ENCODE measurements around the gene FMO5.
"Not testable (repeated sequence)": the region's sequence is repeated elsewhere in the genome, so short reads cannot be mapped to it uniquely, and the experiment has no call there.

Gene FMO5

DNA sequence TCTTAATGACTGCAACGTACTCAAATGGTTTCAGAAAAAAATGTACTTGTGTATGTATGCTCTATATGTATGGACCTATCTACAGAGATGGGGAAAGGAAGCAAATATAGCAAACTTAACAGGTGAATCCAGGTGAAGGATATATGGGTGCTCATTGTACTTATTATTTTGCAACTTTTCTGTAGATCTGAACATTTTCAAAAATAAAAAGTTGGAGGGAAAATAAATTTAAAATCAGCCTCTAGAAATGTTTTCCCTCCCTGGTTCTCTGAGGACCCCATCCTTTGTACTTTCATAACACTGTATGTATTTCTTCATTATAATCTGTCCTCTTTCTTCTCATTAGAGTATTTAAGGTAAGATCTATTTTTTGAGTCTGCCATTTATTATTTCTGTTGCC, 17.9 kb downstream of the FMO5 start:
- no peak overlapping the region for H3K4me3 ChIP-seq
- no peak overlapping the region for H3K27ac ChIP-seq
- peaks cover 0 to 4% (median 0%) of the 10 kb centered on the region in 11 experiments; a peak in 1 of 22 replicates for H3K9me3 ChIP-seq (replicated peaks in 1 of 11)
- no peak for TF ChIP-seq Cebpa-rat (IDR thresholded peaks at IDR 0.05)
- H4K20me1 ChIP-seq = no peaks in the 10 kb centered on the region
- peaks cover 13 to 20% (median 18%) of the 10 kb centered on the region in 10 experiments for H3K4me1 ChIP-seq
- no peaks in the 10 kb centered on the region for H3K27me3 ChIP-seq
- H3K36me3 ChIP-seq = peaks cover 0 to 11% (median 0%) of the 10 kb centered on the region in 11 experiments; a peak in 2 of 22 replicates
- H3K4me2 ChIP-seq = no peak overlapping the region
- no peak overlapping the region for H3K9ac ChIP-seq

- no peak; a peak in 1 of 22 replicates for TF ChIP-seq Cebpa-rat (IDR thresholded peaks at IDR 0.05)
- 0 out of 22 replicates have a peak, but pooled peaks cover 0 to 5% (median 0%) of the 10 kb centered on the region in 11 experiments for H3K36me3 ChIP-seq
- peak overlapping the region; percentile 44 to 61 (median 54); a peak in 21 of 22 replicates for H3K4me2 ChIP-seq
- H3K27me3 ChIP-seq = no peaks in the 10 kb centered on the region
- H3K4me1 ChIP-seq = peaks cover 13 to 20% (median 18%) of the 10 kb centered on the region in 10 experiments
- H4K20me1 ChIP-seq = no peaks in the 10 kb centered on the region
- H3K9ac ChIP-seq = no peak overlapping the region
- H3K4me3 ChIP-seq = no peak overlapping the region
- peak overlapping the region in 4 of 11 experiments; percentile 20 to 47 (median 31); a peak in 6 of 22 replicates for H3K27ac ChIP-seq
- peaks cover 0 to 4% (median 0%) of the 10 kb centered on the region in 11 experiments; a peak in 1 of 22 replicates for H3K9me3 ChIP-seq (replicated peaks in 1 of 11)
Observed at GRCh38 chr1:147204080-147204479, 21.1 kb downstream of the FMO5 start.

- no peaks in the 10 kb centered on the region for H3K27me3 ChIP-seq
- peaks cover 13 to 20% (median 18%) of the 10 kb centered on the region in 10 experiments for H3K4me1 ChIP-seq
- H3K36me3 ChIP-seq = 0 out of 22 replicates have a peak, but pooled peaks cover 0 to 2% (median 0%) of the 10 kb centered on the region in 11 experiments
- no peak overlapping the region for H3K27ac ChIP-seq
- no peak overlapping the region for H3K9ac ChIP-seq
- no peak for TF ChIP-seq Cebpa-rat (IDR thresholded peaks at IDR 0.05)
- no peaks in the 10 kb centered on the region for H4K20me1 ChIP-seq
- H3K4me2 ChIP-seq = no peak overlapping the region
- no peak overlapping the region for H3K4me3 ChIP-seq
- peaks cover 0 to 2% (median 0%) of the 10 kb centered on the region in 11 experiments; a peak in 3 of 22 replicates for H3K9me3 ChIP-seq (replicated peaks in 1 of 11)
Observed at GRCh38 chr1:147202576-147202975, 22.6 kb downstream of the FMO5 start.

DNA sequence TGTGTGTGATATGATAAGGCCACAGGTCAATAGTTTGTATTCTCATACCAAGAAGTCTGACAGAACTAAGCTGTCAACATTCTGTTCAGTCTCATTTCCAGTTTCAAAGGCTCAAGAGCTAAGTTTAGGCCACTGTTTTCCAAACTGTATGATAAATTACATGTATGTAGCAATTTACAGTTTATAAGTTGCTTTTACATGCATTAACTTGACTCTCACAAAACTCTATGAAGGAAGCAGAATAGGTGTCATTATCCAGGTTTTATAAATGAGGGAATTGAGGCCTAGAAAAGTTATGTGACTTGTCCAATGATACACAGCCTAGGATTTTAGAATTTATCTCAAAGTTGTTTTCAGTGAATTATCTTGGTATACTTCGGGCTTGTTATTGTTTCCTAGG, 23.4 kb downstream of the FMO5 start:
- Histone ChIP-seq H4K20me1 (no peaks in the 10 kb centered on the region), H3K27me3 (no peaks in the 10 kb centered on the region), H3K9me3 (replicated peaks in 1 of 11) (peaks cover 0 to 9% (median 0%) of the 10 kb centered on the region in 11 experiments; a peak in 5 of 22 replicates), H3K36me3 (no peaks in the 10 kb centered on the region), H3K9ac (no peak overlapping the region), H3K27ac (no peak overlapping the region), H3K4me1 (peaks cover 13 to 20% (median 18%) of the 10 kb centered on the region in 10 experiments), H3K4me3 (no peak overlapping the region), H3K4me2 (no peak overlapping the region)
- no peak for TF ChIP-seq Cebpa-rat (IDR thresholded peaks at IDR 0.05)

DNA sequence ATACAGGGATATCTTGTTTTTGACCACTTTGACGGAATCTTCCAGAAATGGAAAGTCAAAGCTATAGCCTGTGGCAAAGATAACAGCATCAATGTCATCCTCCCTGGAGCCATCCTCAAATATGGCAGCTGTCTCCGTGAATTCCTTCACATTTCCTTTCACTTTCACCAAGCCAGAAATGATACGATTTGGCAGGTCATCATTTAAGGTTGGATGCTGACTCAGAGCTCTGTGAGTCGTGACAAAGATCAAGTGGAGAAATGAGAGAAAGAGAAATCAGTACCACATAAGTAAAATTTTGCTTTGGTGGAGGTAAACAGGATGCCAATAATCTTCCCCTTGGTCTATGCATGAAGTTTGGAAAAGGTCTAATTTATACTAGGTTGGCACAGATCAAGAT, 23.9 kb downstream of the FMO5 start:
- no peak overlapping the region for H3K4me2 ChIP-seq
- no peak for TF ChIP-seq Cebpa-rat (IDR thresholded peaks at IDR 0.05)
- no peak overlapping the region for H3K4me3 ChIP-seq
- H4K20me1 ChIP-seq = no peaks in the 10 kb centered on the region
- no peak overlapping the region for H3K27ac ChIP-seq
- H3K9me3 ChIP-seq (replicated peaks in 1 of 11) = peaks cover 0 to 12% (median 0%) of the 10 kb centered on the region in 11 experiments; a peak in 5 of 22 replicates
- no peaks in the 10 kb centered on the region for H3K27me3 ChIP-seq
- peaks cover 13 to 20% (median 18%) of the 10 kb centered on the region in 10 experiments for H3K4me1 ChIP-seq
- no peaks in the 10 kb centered on the region; a peak in 1 of 22 replicates for H3K36me3 ChIP-seq
- no peak overlapping the region for H3K9ac ChIP-seq

GRCh38 chr1:147197324-147197723, 27.8 kb downstream of the FMO5 start:
- peaks cover 0 to 12% (median 0%) of the 10 kb centered on the region in 11 experiments; a peak in 6 of 22 replicates for H3K9me3 ChIP-seq (replicated peaks in 1 of 11)
- H3K36me3 ChIP-seq, H4K20me1 ChIP-seq, H3K9ac ChIP-seq, H3K4me2 ChIP-seq, H3K27me3 ChIP-seq, H3K4me3 ChIP-seq, H3K27ac ChIP-seq, H3K4me1 ChIP-seq: not testable (repeated sequence)

DNA sequence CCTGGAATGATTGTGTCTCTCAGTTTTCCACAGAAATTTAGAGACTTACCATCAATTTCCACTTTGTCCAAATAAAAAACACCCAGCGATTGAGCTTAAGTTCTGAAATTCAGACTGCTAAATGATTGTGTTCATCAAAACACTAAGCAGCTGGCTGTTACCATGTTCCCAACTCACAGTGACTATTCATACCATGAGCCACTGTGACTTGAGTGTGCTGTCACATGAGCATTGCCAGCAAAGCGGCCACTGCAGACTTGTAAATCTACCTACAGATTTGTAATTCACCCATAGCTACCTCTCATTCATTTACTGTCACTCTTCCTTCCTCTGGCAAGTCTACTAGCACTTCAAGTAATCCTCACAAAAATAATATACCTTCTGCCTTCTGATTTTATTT, 35.6 kb downstream of the FMO5 start:
- H3K4me3 ChIP-seq = no peak overlapping the region
- no peaks in the 10 kb centered on the region for H4K20me1 ChIP-seq
- no peaks in the 10 kb centered on the region for H3K4me1 ChIP-seq
- TF ChIP-seq Cebpa-rat (IDR thresholded peaks at IDR 0.05) = no peak
- H3K27me3 ChIP-seq = no peaks in the 10 kb centered on the region
- H3K9ac ChIP-seq = no peak overlapping the region
- no peak overlapping the region for H3K4me2 ChIP-seq
- no peak overlapping the region for H3K27ac ChIP-seq
- H3K9me3 ChIP-seq (replicated peaks in 1 of 11) = peaks cover 0 to 9% (median 0%) of the 10 kb centered on the region in 11 experiments; a peak in 3 of 22 replicates
- H3K36me3 ChIP-seq = no peaks in the 10 kb centered on the region

- H3K27me3 ChIP-seq = no peaks in the 10 kb centered on the region
- peaks cover 0 to 8% (median 0%) of the 10 kb centered on the region in 10 experiments; a peak in 2 of 20 replicates for H3K4me1 ChIP-seq
- H3K4me3 ChIP-seq = no peak overlapping the region
- H4K20me1 ChIP-seq = no peaks in the 10 kb centered on the region
- H3K27ac ChIP-seq = no peak overlapping the region
- no peak for TF ChIP-seq Cebpa-rat (IDR thresholded peaks at IDR 0.05)
- no peak overlapping the region for H3K4me2 ChIP-seq
- H3K9ac ChIP-seq = no peak overlapping the region
- H3K9me3 ChIP-seq (replicated peaks in 1 of 11) = no peaks in the 10 kb centered on the region
- no peaks in the 10 kb centered on the region for H3K36me3 ChIP-seq
Observed at GRCh38 chr1:147185432-147185831, 39.7 kb downstream of the FMO5 start.

DNA sequence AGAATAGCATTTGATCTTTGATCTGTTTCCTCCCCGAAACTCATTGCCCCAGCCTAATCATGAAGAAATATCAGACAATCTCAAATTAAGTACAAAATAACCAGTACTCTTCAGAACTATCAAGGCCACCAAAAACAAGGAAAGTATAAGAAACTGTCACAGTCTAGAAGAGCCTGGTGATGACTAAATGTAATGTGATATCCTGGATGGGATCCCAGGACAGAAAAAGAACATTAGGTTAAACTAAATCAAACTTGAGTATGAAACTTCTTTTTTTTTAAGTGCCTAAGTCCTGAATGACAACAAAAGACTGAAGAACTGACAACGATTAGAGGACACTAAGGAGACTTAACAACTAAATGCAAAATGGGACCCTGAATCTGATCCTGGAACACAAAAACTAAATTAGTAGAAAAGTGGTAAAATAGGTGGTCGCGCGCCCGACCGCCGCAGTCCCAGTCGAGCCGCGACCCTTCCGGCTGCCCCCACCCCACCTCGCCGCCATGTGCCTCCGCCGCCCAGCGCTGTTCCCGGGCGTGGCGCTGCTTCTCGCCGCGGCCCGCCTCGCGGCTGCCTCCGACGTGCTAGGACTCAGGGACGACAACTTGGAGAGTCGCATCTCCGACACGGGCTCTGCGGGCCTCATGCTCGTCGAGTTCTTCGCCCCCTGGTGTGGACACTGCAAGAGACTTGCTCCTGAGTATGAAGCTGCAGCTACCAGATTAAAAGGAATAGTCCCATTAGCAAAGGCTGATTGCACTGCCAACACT, 47.3 kb downstream of the FMO5 start:
- H4K20me1 ChIP-seq = no peaks in the 10 kb centered on the region
- H3K27ac ChIP-seq = no peak overlapping the region
- TF ChIP-seq Cebpa-rat (IDR thresholded peaks at IDR 0.05) = no peak
- peaks cover 8 to 15% (median 12%) of the 10 kb centered on the region in 10 experiments for H3K4me1 ChIP-seq
- no peak overlapping the region for H3K9ac ChIP-seq
- peaks cover 0 to 8% (median 0%) of the 10 kb centered on the region in 11 experiments; a peak in 6 of 22 replicates for H3K9me3 ChIP-seq (replicated peaks in 1 of 11)
- H3K4me3 ChIP-seq = no peak overlapping the region
- H3K27me3 ChIP-seq = no peaks in the 10 kb centered on the region
- peaks cover 0 to 24% (median 4%) of the 10 kb centered on the region in 11 experiments; a peak in 10 of 22 replicates for H3K36me3 ChIP-seq
- H3K4me2 ChIP-seq = no peak overlapping the region
